ENCODE results near the gene MXRA7.

MXRA7 gene

DNA sequence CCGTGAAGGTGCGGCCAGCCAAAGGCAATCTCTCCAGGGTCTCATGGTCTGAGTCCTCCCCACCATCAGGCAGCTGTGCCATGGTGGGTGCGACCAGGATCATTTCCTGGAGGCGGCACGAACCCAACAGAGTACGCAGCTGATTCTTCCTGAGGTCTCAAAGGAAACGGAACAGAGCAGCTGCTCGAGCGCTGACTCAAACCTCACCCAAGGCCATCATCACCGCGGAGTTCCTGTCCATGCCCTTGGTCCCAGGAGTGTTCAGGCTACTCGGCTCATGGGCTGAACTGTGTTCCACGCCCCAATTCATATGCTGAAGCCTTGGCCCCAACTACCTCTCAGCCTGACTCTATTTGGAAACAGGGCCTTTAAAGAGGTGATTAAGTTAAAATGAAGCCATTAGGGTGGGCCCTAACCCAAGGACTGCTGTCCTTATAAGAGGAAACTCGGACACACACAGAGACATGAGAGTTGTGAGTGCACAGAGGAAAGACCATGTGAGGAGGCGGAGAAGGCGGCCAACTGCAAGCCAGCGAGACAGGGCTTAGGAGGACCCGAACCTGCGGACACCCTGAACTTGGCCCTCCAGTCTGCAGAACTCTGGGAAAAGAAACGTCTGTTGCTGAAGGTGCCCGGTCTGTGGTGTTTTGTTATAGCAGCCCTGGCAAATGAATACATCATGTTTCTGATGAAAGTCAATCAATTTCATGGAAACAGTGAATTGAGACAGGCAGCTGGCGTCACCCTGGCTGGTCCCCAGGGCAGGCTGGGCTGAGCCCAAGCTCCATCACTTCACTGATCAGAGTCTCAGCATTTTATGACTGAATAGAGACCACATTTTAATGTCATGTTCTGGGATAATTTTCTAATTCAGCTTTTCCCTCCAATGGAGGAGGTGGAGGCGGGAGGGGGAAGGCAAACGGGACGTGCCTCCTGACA lies 13.7 kb downstream of the MXRA7 start:
- DNase-seq (ENCODE audit: low read depth, low spot score) = no peak

GRCh38 chr17:76695059-76695831 lies 15.5 kb downstream of the MXRA7 start:
- DNase-seq (ENCODE audit: low read depth, low spot score) = no peak

DNA sequence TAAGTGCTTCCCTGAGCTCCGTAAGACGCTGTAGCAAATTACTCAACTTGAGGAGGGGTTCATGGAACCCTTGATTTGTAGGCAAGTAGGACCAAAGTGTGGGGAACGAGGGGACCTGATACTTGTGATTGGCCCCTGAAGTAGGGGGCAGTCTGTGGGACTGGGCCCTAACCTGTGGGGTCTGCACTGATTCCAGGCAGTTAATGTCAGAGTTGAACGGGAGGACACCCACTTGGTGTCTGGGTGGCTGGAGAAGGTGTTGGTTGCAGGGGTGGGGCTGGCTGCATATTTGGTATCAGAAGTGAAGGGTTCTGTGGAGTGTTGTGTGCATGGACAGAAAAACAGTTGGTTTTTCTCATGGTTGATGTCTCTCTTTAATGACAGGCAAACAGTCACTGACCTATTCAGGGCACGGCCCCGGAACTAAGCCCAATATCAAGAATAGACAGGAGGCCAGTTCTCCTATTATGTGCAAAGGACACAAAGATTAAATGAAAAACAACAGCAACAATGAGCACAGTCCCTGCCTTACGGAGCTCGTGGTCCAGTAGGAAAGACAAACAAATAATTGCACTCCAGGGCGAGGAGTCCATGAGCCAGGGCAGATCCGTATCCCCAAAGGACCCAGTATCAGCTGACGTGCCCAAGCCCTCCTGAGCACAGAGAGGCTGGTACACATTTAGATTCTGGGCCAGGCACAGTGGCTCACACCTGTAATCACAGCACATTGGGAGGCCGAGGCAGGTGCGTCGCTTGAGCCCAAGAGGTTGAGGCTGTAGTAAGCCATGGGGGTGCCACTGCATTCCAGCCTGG lies 19.2 kb downstream of the MXRA7 start:
- DNase-seq (ENCODE audit: low read depth, low spot score) = no peak

DNA sequence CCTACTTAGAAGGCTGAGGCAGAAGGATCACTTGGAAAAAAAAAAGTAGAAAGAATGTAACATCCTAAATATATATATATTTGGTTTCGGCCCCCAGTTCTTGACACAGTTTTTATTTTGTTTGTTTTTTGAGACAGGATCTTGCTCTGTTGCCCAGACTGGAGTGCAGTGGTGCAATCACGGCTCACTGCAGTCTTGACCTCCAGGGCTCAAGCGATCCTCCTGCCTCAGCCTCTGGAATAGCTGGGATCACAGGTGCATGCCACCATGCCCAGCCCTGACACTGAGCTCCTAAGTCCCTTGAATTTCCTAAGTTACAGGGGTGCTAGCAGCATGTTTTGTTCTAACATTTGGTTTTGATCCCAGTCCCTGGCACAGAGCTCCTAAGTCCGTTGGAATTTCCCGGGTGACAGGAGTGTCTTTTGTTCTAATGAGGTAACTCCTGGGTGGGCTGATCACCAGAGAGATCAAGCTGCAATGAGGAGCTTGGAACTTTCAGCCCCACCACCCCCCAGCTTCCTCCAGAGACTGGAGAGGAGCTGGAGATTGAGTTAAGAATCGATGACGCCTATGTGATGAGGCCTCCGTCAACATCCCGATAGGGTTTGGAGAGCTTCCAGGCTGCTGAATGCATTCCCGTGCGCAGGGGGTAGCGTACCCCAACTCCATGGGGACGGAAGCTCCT lies 20.0 kb downstream of the MXRA7 start:
- no peak for DNase-seq (ENCODE audit: low read depth, low spot score)

DNA sequence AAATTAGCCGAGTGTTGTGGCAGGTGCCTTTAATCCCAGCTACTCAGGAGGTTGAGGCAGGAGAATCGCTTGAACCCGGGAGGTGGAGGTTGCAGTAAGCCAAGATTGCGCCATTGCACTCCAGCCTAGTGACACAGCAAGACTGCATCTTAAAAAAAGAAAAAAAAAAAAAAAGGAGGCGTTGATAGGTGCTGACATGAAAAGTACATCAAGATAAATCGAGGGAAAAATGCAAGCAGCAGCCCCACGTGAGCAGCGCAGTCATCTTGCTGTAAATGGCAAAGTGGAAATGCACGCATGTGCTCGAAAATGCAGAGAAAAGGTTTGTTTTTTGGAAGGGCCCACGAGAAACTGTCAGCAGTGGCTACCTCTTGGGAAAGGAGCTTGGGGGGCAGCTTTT lies 20.9 kb downstream of the MXRA7 start:
- DNase-seq (ENCODE audit: low read depth, low spot score) = no peak

GRCh38 chr17:76688165-76688622 lies 22.6 kb downstream of the MXRA7 start:
- no peak for DNase-seq (ENCODE audit: low read depth, low spot score)

- DNase-seq (ENCODE audit: low read depth, low spot score) = no peak
Measured at GRCh38 chr17:76687298-76688164, 23.2 kb downstream of the MXRA7 start.

DNA sequence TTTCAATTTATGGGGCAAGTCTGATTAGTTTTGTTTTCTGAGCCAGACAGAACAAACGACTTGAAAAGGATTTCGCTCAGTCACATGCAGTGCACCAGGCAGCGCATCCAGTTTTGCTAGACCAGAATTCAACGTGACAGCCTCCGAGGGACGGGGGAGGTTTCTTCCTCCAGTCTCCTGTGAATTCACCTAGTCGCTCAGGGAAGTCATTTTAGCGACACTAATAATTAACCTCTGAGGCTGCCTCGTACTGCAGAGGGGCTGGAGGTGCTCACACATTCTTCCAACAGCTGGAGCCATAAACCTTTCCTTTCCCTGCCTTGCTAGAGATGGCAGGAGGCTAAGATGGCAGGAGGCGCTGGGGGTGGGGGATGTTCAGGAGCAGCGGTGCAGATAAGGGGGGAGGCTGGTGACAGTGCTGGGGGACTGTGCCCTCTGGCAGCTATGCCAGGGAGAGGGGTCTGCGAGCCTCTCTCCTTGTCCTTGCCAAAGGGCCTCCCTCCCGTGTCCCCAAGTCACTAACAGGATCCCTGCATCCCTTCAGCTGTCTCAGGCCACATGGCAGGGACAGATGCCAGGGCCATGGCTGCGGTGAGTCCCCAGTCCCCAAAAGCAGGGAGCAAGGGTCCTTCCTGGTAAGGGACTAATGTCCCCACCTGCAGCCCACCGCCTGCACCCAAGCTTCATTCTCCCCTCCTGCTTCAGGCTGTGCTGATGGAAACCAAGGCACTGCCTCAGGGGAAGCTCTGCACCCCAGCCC lies 24.0 kb downstream of the MXRA7 start:
- DNase-seq (ENCODE audit: low read depth, low spot score) = no peak

DNA sequence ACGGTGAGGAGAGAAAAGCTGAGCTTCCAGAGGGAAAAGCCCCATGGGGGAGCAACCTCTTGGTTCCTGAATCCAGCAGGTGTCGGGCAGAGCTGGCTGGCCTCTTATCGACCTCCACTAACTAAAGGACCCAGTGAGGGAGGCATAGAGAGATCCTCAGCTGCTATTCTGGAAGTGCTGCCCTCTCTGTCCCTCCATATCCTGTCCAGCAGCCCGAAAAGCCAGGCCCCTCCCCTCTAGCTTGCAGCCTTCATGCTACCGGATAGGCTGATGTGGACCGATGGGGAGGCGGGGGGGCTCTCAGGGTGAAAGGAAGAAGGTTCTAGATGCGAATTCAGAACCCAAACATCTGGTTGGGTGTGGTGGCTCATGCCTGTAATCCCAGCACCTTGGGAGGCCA lies 24.9 kb downstream of the MXRA7 start:
- DNase-seq (ENCODE audit: low read depth, low spot score) = no peak

DNA sequence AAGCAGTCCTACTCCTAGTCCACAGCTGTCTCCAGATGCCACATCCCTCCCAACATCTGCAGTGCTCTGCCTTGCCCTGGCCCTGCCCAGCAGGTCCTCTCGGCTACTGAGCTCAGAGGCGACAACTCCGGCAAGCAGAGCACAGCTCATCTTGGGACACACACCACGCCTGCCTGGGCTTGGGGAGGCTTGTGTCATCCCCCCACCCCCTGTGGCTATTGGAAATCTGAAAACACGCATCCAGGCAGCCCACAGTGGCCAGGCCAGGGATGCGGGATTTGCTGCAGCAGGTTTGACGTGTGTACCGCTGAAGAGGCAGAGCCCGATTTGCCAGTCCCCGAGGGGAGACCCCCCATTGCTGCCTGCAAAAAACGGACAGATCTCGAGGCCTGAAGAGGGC lies 25.4 kb downstream of the MXRA7 start:
- no peak for DNase-seq (ENCODE audit: low read depth, low spot score)

- no peak for DNase-seq (ENCODE audit: low read depth, low spot score)
Measured at GRCh38 chr17:76684756-76685155, 26.0 kb downstream of the MXRA7 start.

DNA sequence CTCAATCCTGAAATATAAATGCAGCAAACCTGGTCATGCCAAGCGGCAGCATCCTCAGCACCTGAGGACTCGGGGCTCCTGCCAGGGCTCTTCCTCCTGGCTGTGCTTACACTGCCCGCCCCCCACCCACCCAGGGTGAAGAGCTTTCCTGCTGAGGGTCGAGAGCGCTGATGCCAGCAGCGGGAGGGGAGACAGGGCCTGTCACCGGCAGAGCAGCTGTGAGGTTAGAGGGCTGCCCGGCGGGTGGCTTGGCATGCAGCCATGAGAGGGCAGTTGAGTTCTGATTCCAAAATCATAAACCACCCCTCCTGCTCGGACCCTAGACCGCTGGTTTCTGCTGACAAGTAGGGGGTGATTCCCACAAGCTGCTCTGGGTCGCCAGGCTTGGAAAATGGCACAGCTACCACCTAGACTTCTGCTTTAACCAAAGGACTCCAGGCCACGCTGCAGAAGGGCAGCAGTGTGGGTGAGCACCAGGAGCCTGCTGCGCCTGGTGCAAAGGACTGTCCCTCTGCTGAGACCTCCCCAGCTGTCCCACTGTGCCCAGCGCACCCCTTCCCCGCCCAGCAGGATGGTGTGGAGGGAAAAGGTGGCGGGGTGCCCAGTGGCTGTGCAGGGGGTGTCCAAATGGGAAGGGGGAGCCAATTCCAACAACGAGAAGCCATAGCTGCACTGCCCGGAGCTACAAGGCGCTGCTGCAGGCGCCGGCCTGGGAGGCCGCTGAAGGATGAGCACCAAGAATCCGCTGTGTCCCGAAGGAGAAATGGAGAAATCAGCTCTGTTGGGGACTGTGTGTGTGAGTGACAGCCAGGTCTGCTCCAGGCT lies 26.6 kb downstream of the MXRA7 start:
- DNase-seq (ENCODE audit: low read depth, low spot score) = no peak

DNA sequence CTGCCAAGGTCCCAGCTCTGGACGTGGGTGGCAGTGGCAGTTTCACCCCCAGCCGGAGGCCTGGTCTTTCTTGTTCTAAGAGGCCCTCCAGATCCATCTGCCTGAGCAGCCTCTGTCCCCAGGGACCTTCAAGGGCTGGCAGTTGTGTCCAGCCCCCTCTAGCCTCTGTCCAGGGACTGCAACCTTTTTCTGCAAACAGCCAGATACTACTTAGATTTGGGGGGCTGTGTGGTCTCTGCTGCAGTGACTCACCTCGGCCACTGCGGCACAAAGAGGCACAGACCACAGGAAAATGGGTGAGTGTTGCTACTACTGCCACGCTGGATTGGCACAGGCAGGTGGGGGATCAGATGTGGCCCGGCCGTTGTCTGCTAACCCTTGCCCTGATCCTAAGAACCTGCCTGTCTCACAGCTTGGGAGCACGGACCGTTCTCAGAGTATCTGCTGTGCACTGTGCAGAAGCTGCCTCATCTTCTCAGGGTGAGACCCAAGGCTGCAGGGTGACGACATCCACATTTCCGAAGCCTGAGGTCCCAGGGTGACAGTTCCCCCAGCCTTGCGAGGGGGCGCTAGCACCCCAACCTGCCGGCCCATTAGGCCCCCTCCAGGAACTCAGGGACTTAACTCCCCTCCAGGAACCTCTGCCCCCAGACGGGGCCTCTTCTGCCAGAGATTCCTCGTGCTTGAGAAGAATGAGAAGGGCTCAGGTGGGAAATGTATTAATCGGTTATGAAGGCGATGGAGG lies 27.6 kb downstream of the MXRA7 start:
- no peak for DNase-seq (ENCODE audit: low read depth, low spot score)

- DNase-seq (ENCODE audit: low read depth, low spot score) = no peak
Measured at GRCh38 chr17:76682296-76682695, 28.5 kb downstream of the MXRA7 start.

DNA sequence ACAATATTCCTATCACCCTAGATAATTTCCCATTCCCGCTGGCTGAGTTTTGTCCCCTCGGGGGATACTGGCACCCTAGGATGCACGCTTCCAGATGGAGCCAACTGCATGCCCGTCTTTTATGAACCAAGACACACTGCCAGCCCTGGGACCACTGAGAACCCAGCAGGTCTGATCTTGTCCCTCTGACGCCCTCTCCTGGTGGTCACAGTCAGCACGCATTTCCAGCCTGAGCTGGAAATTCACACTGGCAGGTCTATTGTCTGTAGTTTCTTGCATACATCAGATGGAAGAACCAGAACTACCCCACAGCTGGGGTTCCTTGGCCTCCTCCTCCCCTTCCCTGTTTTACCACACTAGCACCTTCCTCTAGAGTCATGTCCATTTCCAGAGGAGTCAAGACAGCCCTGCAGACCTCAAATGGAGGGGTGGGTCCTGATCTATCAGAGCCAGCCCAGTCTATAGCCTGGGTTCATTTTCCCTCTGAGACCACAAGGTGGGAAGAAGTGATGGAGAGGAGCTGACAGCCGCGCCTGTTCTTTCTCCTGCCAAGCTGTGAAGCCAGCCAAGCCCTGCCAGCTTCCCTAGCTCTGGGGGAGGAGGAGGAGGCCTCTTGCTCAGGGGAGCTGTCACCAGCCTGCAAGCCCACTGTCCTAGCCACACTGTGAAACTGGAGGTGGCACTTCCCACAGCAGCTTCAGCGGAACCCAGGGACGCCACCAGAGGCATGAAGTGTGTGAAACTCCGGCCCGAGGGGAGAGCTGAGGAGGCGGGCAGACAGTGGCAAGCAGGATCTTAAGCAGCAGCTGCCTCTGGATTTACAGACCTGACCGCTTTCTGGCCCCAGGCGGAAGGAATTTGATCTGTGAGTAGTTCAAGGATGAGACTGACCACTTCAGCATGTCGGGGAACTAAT lies 29.3 kb downstream of the MXRA7 start:
- DNase-seq (ENCODE audit: low read depth, low spot score) = no peak

GRCh38 chr17:76679239-76679638 lies 31.5 kb downstream of the MXRA7 start:
- DNase-seq (ENCODE audit: low read depth, low spot score) = no peak

DNA sequence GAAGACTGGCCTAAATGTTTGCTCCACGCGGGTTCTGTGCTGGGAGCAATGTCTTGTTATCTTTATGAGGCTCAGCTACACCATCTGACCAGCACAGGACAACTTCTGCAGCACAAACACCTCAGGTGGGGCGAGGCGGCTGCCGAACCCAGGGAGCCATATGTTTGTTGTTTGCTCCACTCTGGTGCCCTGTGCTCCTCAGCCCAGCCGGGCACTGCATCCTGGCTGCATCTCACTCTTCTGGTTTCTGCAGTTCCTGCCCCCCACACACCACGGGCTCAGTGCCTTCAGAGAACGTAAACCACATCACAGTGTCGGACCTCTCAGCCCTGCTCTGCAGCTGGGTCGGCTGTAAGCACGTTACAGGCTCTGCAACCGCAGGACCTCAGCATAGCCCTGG lies 32.4 kb downstream of the MXRA7 start:
- DNase-seq (ENCODE audit: low read depth, low spot score) = no peak

Data from brain pericyte (primary cell).